HL-60 (cell line): ENCODE results near the gene KRTAP4-16.
"Not testable (repeated sequence)": the region's sequence is repeated elsewhere in the genome, so short reads cannot be mapped to it uniquely, and the experiment has no call there.

ENCODE experiments used
- DNase-seq, 2 experiments: peaks; one replicate each; pipeline ENCODE4 v3.0.0-alpha.2; 2010 to 2020; ENCODE audit warnings: low read depth in 1 of 2, low spot score in 1 of 2
- H3K27ac ChIP-seq: fragments of 250-450 bp; sonication (Bioruptor Pico); replicated peaks from 2 replicates; pipeline ENCODE4 v1.5.1; 2020; ENCODE audit warnings: mild to moderate bottlenecking, moderate library complexity
- H3K27me3 ChIP-seq: fragments of 250-450 bp; sonication (Bioruptor Pico); 2 replicates; pipeline ENCODE4 v1.5.1; 2021; ENCODE audit warnings: mild to moderate bottlenecking, moderate library complexity; ENCODE audit not compliant: insufficient read depth, poor library complexity, severe bottlenecking
- H3K4me3 ChIP-seq: replicated peaks from 2 replicates; pipeline ENCODE4 v1.5.1; 2011; ENCODE audit warnings: mild to moderate bottlenecking, control low read depth, low read length; ENCODE audit not compliant: insufficient read depth
- GABPA ChIP-seq: IDR thresholded peaks from 2 replicates; pipeline ENCODE4 v1.6.1; 2012; ENCODE audit warnings: low read depth
- POLR2AphosphoS5 ChIP-seq: IDR thresholded peaks from 2 replicates; pipeline ENCODE4 v1.6.1; 2012; ENCODE audit warnings: low read depth
- SPI1 ChIP-seq: IDR thresholded peaks from 2 replicates; pipeline ENCODE4 v1.6.1; 2012; ENCODE audit warnings: low read depth, mild to moderate bottlenecking, borderline replicate concordance
- TF ChIP-seq, protein P1 (sequence below): IDR thresholded peaks from 2 replicates; pipeline ENCODE4 v1.6.1; 2012; ENCODE audit warnings: low read depth; ENCODE audit not compliant: insufficient replicate concordance
- TF ChIP-seq, protein P2 (sequence below): IDR thresholded peaks from one replicate; pipeline ENCODE4 v1.5.1; 2011; ENCODE audit warnings: low read length, control low read depth, inconsistent platforms; ENCODE audit not compliant: insufficient read depth

Gene KRTAP4-16

DNA sequence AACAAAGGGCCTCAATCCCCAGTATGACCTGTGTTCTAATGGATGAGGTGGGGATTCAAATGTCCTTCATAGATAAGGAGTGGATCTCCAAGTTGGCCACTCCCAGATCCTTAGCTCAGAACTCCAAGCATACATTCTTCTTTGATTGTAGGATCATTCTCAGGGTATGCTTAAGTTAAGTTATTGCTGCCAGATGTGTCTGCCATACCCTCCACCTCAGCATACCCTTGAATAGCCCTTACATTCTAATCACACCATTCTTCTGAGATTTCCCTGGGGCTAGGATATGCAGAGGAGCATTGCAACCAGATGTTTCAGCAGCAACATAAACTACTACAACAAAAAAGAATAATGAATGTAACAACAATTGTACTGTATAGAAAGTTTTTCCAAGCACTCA lies 34.7 kb downstream of the KRTAP4-16 start:
- TF ChIP-seq, protein P1, sequence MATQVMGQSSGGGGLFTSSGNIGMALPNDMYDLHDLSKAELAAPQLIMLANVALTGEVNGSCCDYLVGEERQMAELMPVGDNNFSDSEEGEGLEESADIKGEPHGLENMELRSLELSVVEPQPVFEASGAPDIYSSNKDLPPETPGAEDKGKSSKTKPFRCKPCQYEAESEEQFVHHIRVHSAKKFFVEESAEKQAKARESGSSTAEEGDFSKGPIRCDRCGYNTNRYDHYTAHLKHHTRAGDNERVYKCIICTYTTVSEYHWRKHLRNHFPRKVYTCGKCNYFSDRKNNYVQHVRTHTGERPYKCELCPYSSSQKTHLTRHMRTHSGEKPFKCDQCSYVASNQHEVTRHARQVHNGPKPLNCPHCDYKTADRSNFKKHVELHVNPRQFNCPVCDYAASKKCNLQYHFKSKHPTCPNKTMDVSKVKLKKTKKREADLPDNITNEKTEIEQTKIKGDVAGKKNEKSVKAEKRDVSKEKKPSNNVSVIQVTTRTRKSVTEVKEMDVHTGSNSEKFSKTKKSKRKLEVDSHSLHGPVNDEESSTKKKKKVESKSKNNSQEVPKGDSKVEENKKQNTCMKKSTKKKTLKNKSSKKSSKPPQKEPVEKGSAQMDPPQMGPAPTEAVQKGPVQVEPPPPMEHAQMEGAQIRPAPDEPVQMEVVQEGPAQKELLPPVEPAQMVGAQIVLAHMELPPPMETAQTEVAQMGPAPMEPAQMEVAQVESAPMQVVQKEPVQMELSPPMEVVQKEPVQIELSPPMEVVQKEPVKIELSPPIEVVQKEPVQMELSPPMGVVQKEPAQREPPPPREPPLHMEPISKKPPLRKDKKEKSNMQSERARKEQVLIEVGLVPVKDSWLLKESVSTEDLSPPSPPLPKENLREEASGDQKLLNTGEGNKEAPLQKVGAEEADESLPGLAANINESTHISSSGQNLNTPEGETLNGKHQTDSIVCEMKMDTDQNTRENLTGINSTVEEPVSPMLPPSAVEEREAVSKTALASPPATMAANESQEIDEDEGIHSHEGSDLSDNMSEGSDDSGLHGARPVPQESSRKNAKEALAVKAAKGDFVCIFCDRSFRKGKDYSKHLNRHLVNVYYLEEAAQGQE: no peak
- TF ChIP-seq, protein P2, sequence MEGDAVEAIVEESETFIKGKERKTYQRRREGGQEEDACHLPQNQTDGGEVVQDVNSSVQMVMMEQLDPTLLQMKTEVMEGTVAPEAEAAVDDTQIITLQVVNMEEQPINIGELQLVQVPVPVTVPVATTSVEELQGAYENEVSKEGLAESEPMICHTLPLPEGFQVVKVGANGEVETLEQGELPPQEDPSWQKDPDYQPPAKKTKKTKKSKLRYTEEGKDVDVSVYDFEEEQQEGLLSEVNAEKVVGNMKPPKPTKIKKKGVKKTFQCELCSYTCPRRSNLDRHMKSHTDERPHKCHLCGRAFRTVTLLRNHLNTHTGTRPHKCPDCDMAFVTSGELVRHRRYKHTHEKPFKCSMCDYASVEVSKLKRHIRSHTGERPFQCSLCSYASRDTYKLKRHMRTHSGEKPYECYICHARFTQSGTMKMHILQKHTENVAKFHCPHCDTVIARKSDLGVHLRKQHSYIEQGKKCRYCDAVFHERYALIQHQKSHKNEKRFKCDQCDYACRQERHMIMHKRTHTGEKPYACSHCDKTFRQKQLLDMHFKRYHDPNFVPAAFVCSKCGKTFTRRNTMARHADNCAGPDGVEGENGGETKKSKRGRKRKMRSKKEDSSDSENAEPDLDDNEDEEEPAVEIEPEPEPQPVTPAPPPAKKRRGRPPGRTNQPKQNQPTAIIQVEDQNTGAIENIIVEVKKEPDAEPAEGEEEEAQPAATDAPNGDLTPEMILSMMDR: no peak
- no peak for TF ChIP-seq POLR2AphosphoS5
- TF ChIP-seq SPI1: no peak
- TF ChIP-seq GABPA: no peak
- peaks cover 4% of the 10 kb centered on the region for H3K27me3 ChIP-seq
- H3K27ac ChIP-seq: no peak overlapping the region
- no peak for DNase-seq
- H3K4me3 ChIP-seq: no peak overlapping the region

DNA sequence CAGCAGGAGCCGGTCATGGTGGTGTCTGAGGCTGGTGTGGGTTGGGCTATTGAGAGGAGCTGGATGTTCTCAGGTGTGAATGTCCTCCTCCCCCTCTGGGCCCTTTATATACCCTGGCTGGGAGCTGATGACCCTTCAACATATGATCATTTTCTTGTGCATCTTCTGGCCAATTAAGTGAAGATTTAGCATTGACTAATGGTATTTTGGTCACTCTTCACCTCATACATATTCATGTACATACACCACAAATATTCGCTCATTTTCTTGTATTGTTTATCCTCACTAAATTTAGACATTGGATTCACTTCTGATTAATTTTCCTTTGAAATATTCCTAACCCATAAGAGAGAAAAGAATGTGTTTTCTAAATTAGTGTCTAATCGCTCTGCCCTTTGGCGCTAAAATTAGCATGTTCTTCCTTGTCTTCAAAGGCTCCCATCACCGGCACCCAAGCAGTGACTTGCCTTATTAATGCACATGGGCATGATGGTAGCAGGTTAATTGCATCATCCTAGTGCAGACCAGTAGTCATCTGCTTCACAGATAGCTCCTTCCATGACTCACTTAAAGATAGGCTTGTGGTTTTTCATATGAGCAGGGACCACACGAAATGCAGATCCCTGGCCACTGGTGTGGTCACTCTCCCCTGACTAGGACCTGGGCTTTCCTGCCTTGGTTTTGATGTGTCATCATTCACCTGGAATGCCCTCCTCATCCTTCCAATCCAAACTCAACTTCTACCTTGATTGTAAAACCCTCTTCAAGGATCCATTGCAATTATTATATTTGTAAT lies 36.0 kb downstream of the KRTAP4-16 start, which contains the start of gene KRTAP2-4:
Gene KRTAP2-4, minus strand, starts transcription at position 51 of the 796 bp plus-strand sequence. Its CDS starts 34 bp downstream, at position 17.
- Histone ChIP-seq H3K4me3 (no peak within 1 kb of the TSS), H3K27me3 (peaks cover 4% of the 10 kb centered on the region), H3K27ac (no peak within 1 kb of the TSS)
- DNase-seq: peak; percentile 7 to 27
- TF ChIP-seq, protein P2: no peak
- TF ChIP-seq POLR2AphosphoS5: no peak
- no peak for TF ChIP-seq SPI1
- TF ChIP-seq, protein P1: no peak
- no peak for TF ChIP-seq GABPA

DNA sequence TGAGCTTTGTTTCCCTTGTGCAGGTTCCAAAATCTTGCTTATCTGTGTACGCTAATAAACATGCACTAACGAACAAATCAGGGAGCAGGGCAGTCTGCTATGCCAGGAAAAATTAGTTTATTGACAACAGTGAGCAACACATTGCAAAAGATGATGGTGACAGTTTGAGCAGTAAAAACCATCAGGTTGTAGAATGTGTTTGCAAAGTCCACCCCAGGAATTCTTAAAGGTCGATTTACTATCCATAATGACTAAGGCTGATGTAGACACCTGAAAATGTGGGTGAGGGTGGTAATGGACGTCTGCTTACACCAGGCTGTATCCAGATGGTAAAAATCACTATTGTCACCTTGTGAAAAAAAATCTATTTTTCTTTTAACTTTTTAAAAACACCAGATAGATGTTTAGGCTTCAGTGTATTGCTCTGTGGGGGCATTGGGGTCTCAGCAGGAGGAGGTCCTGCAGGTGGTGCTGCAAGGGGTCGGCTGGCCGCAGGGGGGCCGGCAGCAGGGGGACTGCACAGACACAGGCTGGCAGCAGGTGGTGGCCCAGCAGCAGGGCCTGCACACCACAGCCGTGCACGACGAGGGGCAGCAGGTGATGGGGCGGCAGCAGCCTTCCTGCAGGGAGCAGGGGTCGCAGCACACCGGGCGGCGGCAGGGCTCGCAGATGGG lies 36.9 kb downstream of the KRTAP4-16 start:
- not testable (repeated sequence) for H3K4me3 ChIP-seq

DNA sequence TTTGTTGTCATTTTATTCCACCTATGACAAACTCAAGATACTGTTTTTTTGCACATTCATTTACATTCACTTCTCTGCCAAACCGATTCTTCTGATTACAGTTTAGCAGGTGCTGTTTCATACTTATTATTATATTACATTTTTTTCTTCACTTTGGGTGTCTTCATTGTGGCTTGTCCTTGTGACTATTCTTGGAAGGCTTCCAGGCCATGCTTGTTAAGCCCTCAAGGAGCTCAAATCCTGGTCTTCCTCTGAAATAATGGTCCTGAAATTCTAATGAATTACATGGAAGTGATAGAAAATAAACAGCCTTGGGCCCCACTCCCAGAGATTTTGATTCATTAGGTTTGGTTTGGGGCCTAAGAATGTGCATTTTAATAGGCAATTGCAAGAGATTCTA lies 37.7 kb downstream of the KRTAP4-16 start:
- Histone ChIP-seq H3K27ac (no peak overlapping the region), H3K27me3 (peaks cover 4% of the 10 kb centered on the region), H3K4me3 (no peak overlapping the region)
- TF ChIP-seq GABPA: no peak
- TF ChIP-seq POLR2AphosphoS5: no peak
- no peak for TF ChIP-seq SPI1
- TF ChIP-seq, protein P1: no peak
- TF ChIP-seq, protein P2: no peak
- no peak for DNase-seq

More for the DNA sequence above, 36.9 kb downstream of the KRTAP4-16 start:
- H3K27me3 ChIP-seq, DNase-seq, H3K27ac ChIP-seq: not testable (repeated sequence)
